ENCODE measurements around the gene DEFB126.

Gene DEFB126

DNA sequence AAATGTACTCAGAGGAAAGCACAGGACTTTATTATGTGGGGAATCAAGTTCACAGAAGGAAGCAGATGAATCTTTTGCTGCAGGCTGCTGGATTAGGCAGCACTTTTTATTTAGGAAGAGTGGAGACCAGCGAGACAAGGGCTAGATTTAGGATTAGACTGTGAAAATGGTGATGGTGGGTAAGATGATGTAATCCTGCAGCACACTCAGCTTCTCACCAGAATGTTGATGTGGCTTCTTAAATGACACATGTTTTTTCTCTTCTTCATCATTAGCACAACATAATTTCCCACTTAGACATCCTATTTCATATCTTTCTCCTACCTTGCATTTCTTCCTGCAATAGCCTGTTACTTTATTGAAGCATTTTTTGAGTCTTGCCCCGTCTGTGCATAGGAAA lies 45.3 kb downstream of the DEFB126 start:
- TF ChIP-seq, protein P1, sequence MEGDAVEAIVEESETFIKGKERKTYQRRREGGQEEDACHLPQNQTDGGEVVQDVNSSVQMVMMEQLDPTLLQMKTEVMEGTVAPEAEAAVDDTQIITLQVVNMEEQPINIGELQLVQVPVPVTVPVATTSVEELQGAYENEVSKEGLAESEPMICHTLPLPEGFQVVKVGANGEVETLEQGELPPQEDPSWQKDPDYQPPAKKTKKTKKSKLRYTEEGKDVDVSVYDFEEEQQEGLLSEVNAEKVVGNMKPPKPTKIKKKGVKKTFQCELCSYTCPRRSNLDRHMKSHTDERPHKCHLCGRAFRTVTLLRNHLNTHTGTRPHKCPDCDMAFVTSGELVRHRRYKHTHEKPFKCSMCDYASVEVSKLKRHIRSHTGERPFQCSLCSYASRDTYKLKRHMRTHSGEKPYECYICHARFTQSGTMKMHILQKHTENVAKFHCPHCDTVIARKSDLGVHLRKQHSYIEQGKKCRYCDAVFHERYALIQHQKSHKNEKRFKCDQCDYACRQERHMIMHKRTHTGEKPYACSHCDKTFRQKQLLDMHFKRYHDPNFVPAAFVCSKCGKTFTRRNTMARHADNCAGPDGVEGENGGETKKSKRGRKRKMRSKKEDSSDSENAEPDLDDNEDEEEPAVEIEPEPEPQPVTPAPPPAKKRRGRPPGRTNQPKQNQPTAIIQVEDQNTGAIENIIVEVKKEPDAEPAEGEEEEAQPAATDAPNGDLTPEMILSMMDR (IDR thresholded peaks at IDR 0.05; ENCODE audit: insufficient read depth, missing control alignments): no peak
- no peak for DNase-seq (ENCODE audit: insufficient read length, low spot score)
- FAIRE-seq: no peak

DNA sequence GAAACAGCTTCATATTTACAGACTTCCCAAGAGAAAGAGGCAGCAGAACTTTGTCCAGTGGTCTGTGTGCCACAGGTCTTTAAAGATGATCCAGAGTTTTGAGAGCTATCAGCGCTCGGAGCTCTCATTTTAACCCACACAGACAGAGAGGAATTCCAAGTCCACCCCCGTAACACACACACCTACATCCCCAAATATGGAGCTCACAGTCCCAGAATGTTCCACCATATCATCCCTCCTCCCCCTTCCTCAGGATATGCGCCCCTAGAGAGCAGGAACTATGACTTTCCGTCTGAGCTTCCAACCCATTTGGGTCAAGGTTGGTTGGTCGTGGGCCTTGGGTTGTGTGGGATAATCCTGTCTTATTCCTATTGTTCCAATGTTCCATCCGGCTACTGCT lies 47.2 kb downstream of the DEFB126 start, which contains the start of gene DEFB128:
Gene DEFB128, minus strand, starts transcription at position 101 of the 400 bp plus-strand sequence. Its CDS starts 88 bp downstream, at position 13.
- TF ChIP-seq, protein P1 (IDR thresholded peaks at IDR 0.05; ENCODE audit: insufficient read depth, missing control alignments): no peak
- DNase-seq (ENCODE audit: insufficient read length, low spot score) (no peak), FAIRE-seq (no peak)
